GM23338 (cell line): ENCODE measurements around the gene SUSD3. TPM values are rescaled to one million over a fixed set of nuclear protein-coding genes. Genes with fewer than 3 reads are reported as not detected.

Experiments used
- ATAC-seq: fragments of 200-7000 bp; cut with Tn5 transposase; 3 replicates; pipeline ENCODE4 v1.9.1; 2020
- DNase-seq: peaks from one replicate; pipeline ENCODE4 v3.0.0-alpha.2; 2015; ENCODE audit warnings: low spot score
- H2AFZ ChIP-seq: fragments of 200-600 bp; sonication (generic); 2 replicates; pipeline ENCODE4 v1.8.0; 2016; ENCODE audit warnings: antibody characterized with exemption, mild to moderate bottlenecking, moderate library complexity
- H3F3A ChIP-seq: fragments of 200-600 bp; sonication (generic); replicated peaks from 2 replicates; pipeline ENCODE4 v1.8.0; 2017; ENCODE audit warnings: antibody characterized with exemption, mixed run types, low read depth
- H3K27ac ChIP-seq: fragments of 200-600 bp; sonication (generic); 2 replicates; pipeline ENCODE4 v1.6.1; 2016; ENCODE audit warnings: low read depth
- H3K27me3 ChIP-seq: fragments of 200-600 bp; sonication (generic); 2 replicates; pipeline ENCODE4 v1.8.0; 2016; ENCODE audit warnings: mild to moderate bottlenecking, mixed run types, moderate library complexity; ENCODE audit not compliant: insufficient read depth
- H3K36me3 ChIP-seq: fragments of 200-600 bp; sonication (generic); 2 replicates; pipeline ENCODE4 v1.8.0; 2016; ENCODE audit warnings: mild to moderate bottlenecking; ENCODE audit not compliant: insufficient read depth
- H3K4me1 ChIP-seq: fragments of 200-600 bp; sonication (generic); 2 replicates; pipeline ENCODE4 v1.8.0; 2016; ENCODE audit warnings: mild to moderate bottlenecking, moderate library complexity; ENCODE audit not compliant: insufficient read depth
- H3K4me2 ChIP-seq: fragments of 200-600 bp; sonication (generic); 2 replicates; pipeline ENCODE4 v1.7.1; 2017; ENCODE audit warnings: mixed run types
- H3K4me3 ChIP-seq: fragments of 200-600 bp; sonication (generic); 2 replicates; pipeline ENCODE4 v1.6.1; 2016; ENCODE audit warnings: mixed run types
- H3K79me2 ChIP-seq: fragments of 200-600 bp; sonication (generic); replicated peaks from 2 replicates; pipeline ENCODE4 v1.8.0; 2017; ENCODE audit warnings: mild to moderate bottlenecking; ENCODE audit not compliant: insufficient read depth
- H3K9me2 ChIP-seq: fragments of 200-600 bp; sonication (generic); 2 replicates; pipeline ENCODE4 v1.8.0; 2017; ENCODE audit not compliant: insufficient read depth
- H4K20me1 ChIP-seq: fragments of 200-600 bp; sonication (generic); replicated peaks from 2 replicates; pipeline ENCODE4 v1.8.0; 2017; ENCODE audit warnings: mild to moderate bottlenecking; ENCODE audit not compliant: insufficient read depth
- H3K27ac Mint-ChIP-seq: 2 replicates; pipeline ENCODE4 v1.8.0; 2020; ENCODE audit warnings: inconsistent platforms, mild to moderate bottlenecking, moderate library complexity, mixed read lengths
- H3K27me3 Mint-ChIP-seq: 3 replicates; pipeline ENCODE4 v1.8.0; 2022; ENCODE audit warnings: low read depth, mild to moderate bottlenecking, moderate library complexity, mixed read lengths, inconsistent platforms; ENCODE audit not compliant: insufficient read depth, poor library complexity
- H3K36me3 Mint-ChIP-seq: 3 replicates; pipeline ENCODE4 v1.8.0; 2021; ENCODE audit warnings: low read depth, mild to moderate bottlenecking, inconsistent platforms, moderate library complexity, mixed read lengths
- H3K4me1 Mint-ChIP-seq: 3 replicates; pipeline ENCODE4 v1.8.0; 2020; ENCODE audit warnings: mild to moderate bottlenecking, inconsistent platforms, mixed read lengths
- H3K4me3 Mint-ChIP-seq: 3 replicates; pipeline ENCODE4 v1.8.0; 2021; ENCODE audit warnings: moderate library complexity, mild to moderate bottlenecking, inconsistent platforms, mixed read lengths
- H3K9me3 Mint-ChIP-seq: 3 replicates; pipeline ENCODE4 v1.8.0; 2020; ENCODE audit warnings: moderate library complexity, mild to moderate bottlenecking, inconsistent platforms, mixed read lengths
- CREB1 ChIP-seq: fragments of 250-450 bp; sonication (Bioruptor Pico); IDR thresholded peaks from 2 replicates; pipeline ENCODE4 v1.5.0; 2020; ENCODE audit warnings: low read depth, mild to moderate bottlenecking, moderate library complexity
- EZH2 ChIP-seq: fragments of 200-600 bp; sonication (generic); IDR thresholded peaks from one replicate; pipeline ENCODE4 v1.8.0; 2017; ENCODE audit warnings: antibody characterized with exemption, mild to moderate bottlenecking, low read depth; ENCODE audit not compliant: unreplicated experiment
- JUNB ChIP-seq: IDR thresholded peaks from one replicate; pipeline ENCODE4 v1.6.1; 2016; ENCODE audit warnings: antibody characterized with exemption; ENCODE audit not compliant: unreplicated experiment
- POLR2AphosphoS5 ChIP-seq: IDR thresholded peaks from 2 replicates; pipeline ENCODE4 v1.6.1; 2016; ENCODE audit warnings: antibody characterized with exemption, low read depth
- ZNF114 ChIP-seq: fragments of 250-450 bp; sonication (Bioruptor Pico); IDR thresholded peaks from 2 replicates; pipeline ENCODE4 v1.5.0; 2020; ENCODE audit warnings: mild to moderate bottlenecking, moderate library complexity
- ZNF331 ChIP-seq: fragments of 250-450 bp; sonication (Bioruptor Pico); IDR thresholded peaks from 2 replicates; pipeline ENCODE4 v1.5.0; 2020; ENCODE audit warnings: low read depth, mild to moderate bottlenecking, moderate library complexity
- polyA plus RNA-seq: library from polyadenylated mRNA; unstranded; fragments of >200 nt; fragmentation: Nextera tagmentation; extraction: Ambion mirVana; gene quantifications from 2 replicates; pipeline ENCODE4 v1.2.1, GENCODE V29; 2016
- total RNA-seq: library from RNA; depleted of rRNA; stranded (reverse); fragments of >200 nt; shearing (Covaris generic); gene quantifications from 2 replicates; pipeline ENCODE4 v1.2.3, GENCODE V29; 2014
- TF ChIP-seq, protein P1 (sequence below), 2 experiments: fragments of 200-600 bp in 1 of 2; sonication (generic) in 1 of 2; conservative IDR thresholded peaks; 2 replicates each; pipeline versions ENCODE4 v1.5.1 to v1.6.1; 2016 to 2017; ENCODE audit warnings: antibody characterized with exemption in 2 of 2, low read depth in 2 of 2, mild to moderate bottlenecking in 2 of 2, moderate library complexity in 1 of 2
- TF ChIP-seq, protein P2 (sequence below): fragments of 250-450 bp; sonication (Bioruptor Pico); IDR thresholded peaks from 2 replicates; pipeline ENCODE4 v1.5.0; 2020; ENCODE audit warnings: mild to moderate bottlenecking, moderate library complexity

The SUSD3 gene
- total and polyA plus RNA-seq, 2 experiments from 2014 or later = 6.9 to 20.1 TPM

GRCh38 chr9:93124793-93125192, 66.3 kb downstream of the SUSD3 start:
- Histone ChIP-seq H3K36me3 (no peaks in the 10 kb centered on the region), H4K20me1 (no peaks in the 10 kb centered on the region), H3K79me2 (no peaks in the 10 kb centered on the region), H3K4me2 (no peak overlapping the region), H3K4me1 (peaks cover 8% of the 10 kb centered on the region), H3K27ac (no peak overlapping the region), H2AFZ (no peak overlapping the region), H3K4me3 (no peak overlapping the region), H3F3A (no peaks in the 10 kb centered on the region), H3K27me3 (no peaks in the 10 kb centered on the region), H3K9me2 (no peaks in the 10 kb centered on the region)
- ATAC-seq (no peak), DNase-seq (no peak)
- Mint-ChIP-seq H3K27me3 (peaks cover 7% of the 10 kb centered on the region), H3K4me1 (peaks cover 18% of the 10 kb centered on the region), H3K27ac (no peak overlapping the region), H3K9me3 (no peaks in the 10 kb centered on the region), H3K4me3 (no peak overlapping the region), H3K36me3 (peaks cover 5% of the 10 kb centered on the region; the same call in 2 of the 3 replicates)
- TF ChIP-seq JUNB (no peak), ZNF331 (CRISPR knock-in tag) (no peak), EZH2 (no peak), POLR2AphosphoS5 (no peak), ZNF114 (CRISPR knock-in tag) (no peak)
- TF ChIP-seq, protein P1, sequence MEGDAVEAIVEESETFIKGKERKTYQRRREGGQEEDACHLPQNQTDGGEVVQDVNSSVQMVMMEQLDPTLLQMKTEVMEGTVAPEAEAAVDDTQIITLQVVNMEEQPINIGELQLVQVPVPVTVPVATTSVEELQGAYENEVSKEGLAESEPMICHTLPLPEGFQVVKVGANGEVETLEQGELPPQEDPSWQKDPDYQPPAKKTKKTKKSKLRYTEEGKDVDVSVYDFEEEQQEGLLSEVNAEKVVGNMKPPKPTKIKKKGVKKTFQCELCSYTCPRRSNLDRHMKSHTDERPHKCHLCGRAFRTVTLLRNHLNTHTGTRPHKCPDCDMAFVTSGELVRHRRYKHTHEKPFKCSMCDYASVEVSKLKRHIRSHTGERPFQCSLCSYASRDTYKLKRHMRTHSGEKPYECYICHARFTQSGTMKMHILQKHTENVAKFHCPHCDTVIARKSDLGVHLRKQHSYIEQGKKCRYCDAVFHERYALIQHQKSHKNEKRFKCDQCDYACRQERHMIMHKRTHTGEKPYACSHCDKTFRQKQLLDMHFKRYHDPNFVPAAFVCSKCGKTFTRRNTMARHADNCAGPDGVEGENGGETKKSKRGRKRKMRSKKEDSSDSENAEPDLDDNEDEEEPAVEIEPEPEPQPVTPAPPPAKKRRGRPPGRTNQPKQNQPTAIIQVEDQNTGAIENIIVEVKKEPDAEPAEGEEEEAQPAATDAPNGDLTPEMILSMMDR (conservative IDR thresholded peaks at IDR 0.05; ENCODE audit: low read depth in 2 of 2) = no peak

GRCh38 chr9:93125331-93125894, 66.9 kb downstream of the SUSD3 start:
- Mint-ChIP-seq H3K9me3 (no peaks in the 10 kb centered on the region), H3K36me3 (peaks cover 5% of the 10 kb centered on the region; the same call in 2 of the 3 replicates), H3K27me3 (peaks cover 7% of the 10 kb centered on the region), H3K4me3 (no peak overlapping the region), H3K27ac (no peak overlapping the region), H3K4me1 (peaks cover 18% of the 10 kb centered on the region)
- no peaks in the 10 kb centered on the region for H3K79me2 ChIP-seq
- no peak overlapping the region for H3K4me3 ChIP-seq
- H2AFZ ChIP-seq = no peak overlapping the region
- H4K20me1 ChIP-seq = no peaks in the 10 kb centered on the region
- no peaks in the 10 kb centered on the region for H3F3A ChIP-seq
- DNase-seq = no peak
- H3K36me3 ChIP-seq = no peaks in the 10 kb centered on the region
- ATAC-seq = no peak
- H3K9me2 ChIP-seq = no peaks in the 10 kb centered on the region
- H3K4me1 ChIP-seq = peaks cover 8% of the 10 kb centered on the region
- no peak overlapping the region for H3K4me2 ChIP-seq
- H3K27me3 ChIP-seq = no peaks in the 10 kb centered on the region
- no peak overlapping the region for H3K27ac ChIP-seq
- TF ChIP-seq, protein P2, sequence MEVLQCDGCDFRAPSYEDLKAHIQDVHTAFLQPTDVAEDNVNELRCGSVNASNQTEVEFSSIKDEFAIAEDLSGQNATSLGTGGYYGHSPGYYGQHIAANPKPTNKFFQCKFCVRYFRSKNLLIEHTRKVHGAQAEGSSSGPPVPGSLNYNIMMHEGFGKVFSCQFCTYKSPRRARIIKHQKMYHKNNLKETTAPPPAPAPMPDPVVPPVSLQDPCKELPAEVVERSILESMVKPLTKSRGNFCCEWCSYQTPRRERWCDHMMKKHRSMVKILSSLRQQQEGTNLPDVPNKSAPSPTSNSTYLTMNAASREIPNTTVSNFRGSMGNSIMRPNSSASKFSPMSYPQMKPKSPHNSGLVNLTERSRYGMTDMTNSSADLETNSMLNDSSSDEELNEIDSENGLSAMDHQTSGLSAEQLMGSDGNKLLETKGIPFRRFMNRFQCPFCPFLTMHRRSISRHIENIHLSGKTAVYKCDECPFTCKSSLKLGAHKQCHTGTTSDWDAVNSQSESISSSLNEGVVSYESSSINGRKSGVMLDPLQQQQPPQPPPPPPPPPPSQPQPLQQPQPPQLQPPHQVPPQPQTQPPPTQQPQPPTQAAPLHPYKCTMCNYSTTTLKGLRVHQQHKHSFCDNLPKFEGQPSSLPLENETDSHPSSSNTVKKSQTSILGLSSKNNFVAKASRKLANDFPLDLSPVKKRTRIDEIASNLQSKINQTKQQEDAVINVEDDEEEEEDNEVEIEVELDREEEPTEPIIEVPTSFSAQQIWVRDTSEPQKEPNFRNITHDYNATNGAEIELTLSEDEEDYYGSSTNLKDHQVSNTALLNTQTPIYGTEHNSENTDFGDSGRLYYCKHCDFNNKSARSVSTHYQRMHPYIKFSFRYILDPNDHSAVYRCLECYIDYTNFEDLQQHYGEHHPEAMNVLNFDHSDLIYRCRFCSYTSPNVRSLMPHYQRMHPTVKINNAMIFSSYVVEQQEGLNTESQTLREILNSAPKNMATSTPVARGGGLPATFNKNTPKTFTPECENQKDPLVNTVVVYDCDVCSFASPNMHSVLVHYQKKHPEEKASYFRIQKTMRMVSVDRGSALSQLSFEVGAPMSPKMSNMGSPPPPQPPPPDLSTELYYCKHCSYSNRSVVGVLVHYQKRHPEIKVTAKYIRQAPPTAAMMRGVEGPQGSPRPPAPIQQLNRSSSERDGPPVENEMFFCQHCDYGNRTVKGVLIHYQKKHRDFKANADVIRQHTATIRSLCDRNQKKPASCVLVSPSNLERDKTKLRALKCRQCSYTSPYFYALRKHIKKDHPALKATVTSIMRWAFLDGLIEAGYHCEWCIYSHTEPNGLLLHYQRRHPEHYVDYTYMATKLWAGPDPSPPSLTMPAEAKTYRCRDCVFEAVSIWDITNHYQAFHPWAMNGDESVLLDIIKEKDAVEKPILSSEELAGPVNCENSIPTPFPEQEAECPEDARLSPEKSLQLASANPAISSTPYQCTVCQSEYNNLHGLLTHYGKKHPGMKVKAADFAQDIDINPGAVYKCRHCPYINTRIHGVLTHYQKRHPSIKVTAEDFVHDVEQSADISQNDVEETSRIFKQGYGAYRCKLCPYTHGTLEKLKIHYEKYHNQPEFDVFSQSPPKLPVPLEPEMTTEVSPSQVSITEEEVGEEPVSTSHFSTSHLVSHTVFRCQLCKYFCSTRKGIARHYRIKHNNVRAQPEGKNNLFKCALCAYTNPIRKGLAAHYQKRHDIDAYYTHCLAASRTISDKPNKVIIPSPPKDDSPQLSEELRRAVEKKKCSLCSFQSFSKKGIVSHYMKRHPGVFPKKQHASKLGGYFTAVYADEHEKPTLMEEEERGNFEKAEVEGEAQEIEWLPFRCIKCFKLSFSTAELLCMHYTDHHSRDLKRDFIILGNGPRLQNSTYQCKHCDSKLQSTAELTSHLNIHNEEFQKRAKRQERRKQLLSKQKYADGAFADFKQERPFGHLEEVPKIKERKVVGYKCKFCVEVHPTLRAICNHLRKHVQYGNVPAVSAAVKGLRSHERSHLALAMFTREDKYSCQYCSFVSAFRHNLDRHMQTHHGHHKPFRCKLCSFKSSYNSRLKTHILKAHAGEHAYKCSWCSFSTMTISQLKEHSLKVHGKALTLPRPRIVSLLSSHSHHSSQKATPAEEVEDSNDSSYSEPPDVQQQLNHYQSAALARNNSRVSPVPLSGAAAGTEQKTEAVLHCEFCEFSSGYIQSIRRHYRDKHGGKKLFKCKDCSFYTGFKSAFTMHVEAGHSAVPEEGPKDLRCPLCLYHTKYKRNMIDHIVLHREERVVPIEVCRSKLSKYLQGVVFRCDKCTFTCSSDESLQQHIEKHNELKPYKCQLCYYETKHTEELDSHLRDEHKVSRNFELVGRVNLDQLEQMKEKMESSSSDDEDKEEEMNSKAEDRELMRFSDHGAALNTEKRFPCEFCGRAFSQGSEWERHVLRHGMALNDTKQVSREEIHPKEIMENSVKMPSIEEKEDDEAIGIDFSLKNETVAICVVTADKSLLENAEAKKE (CRISPR knock-in tag) = no peak
- TF ChIP-seq POLR2AphosphoS5 (no peak), ZNF114 (CRISPR knock-in tag) (no peak), CREB1 (CRISPR knock-in tag) (no peak)
- TF ChIP-seq, protein P1 (conservative IDR thresholded peaks at IDR 0.05; ENCODE audit: low read depth in 2 of 2) = no peak
